Amniotic epithelial cell (primary cell): Measurements from ENCODE around the gene TMPO.
"Not testable (repeated sequence)": the region's sequence is repeated elsewhere in the genome, so short reads cannot be mapped to it uniquely, and the experiment has no call there.

Experiments
- DNase-seq: peaks from one replicate; pipeline ENCODE4 v3.0.0-alpha.2; 2010; ENCODE audit warnings: low read depth

Gene TMPO

GRCh38 chr12:98511806-98512205 is 3.6 kb upstream of the TMPO start:
- not testable (repeated sequence) for DNase-seq

- DNase-seq: no peak
These were observed 1.7 kb upstream of the TMPO start for GRCh38 chr12:98513379-98514322.

GRCh38 chr12:98514982-98515286 is 456 bp upstream of the TMPO start:
- no peak for DNase-seq

- peak; percentile 76 for DNase-seq
These were observed 902 bp downstream of the TMPO start for GRCh38 chr12:98516111-98516873.

- no peak for DNase-seq
These were observed 4.0 kb downstream of the TMPO start for GRCh38 chr12:98519257-98519907.

- peak; percentile 26 for DNase-seq
These were observed 14.7 kb downstream of the TMPO start for GRCh38 chr12:98530068-98530467.

GRCh38 chr12:98532687-98533304 is 17.4 kb downstream of the TMPO start:
- peak; percentile 53 for DNase-seq

GRCh38 chr12:98533723-98534251 is 18.4 kb downstream of the TMPO start:
- DNase-seq: peak; percentile 81

- no peak for DNase-seq
These were observed 22.6 kb downstream of the TMPO start for GRCh38 chr12:98538031-98538430.

- DNase-seq: no peak
These were observed 28.3 kb downstream of the TMPO start for GRCh38 chr12:98543701-98544100.

GRCh38 chr12:98544751-98545150 is 29.4 kb downstream of the TMPO start:
- no peak for DNase-seq

- no peak for DNase-seq
These were observed 34.2 kb downstream of the TMPO start for GRCh38 chr12:98549371-98550110.

- no peak for DNase-seq
These were observed 36.4 kb downstream of the TMPO start for GRCh38 chr12:98551787-98552186.

GRCh38 chr12:98558097-98558496 is 42.7 kb downstream of the TMPO start:
- not testable (repeated sequence) for DNase-seq

- no peak for DNase-seq
These were observed 44.3 kb downstream of the TMPO start for GRCh38 chr12:98559666-98560065.

- DNase-seq: no peak
These were observed 46.5 kb downstream of the TMPO start for GRCh38 chr12:98561846-98562245.

GRCh38 chr12:98572010-98572409 is 56.6 kb downstream of the TMPO start:
- DNase-seq: no peak

GRCh38 chr12:98574110-98574509 is 58.7 kb downstream of the TMPO start:
- DNase-seq: no peak

GRCh38 chr12:98575013-98575412 is 59.6 kb downstream of the TMPO start:
- DNase-seq: no peak

GRCh38 chr12:98576795-98577194 is 61.4 kb downstream of the TMPO start:
- DNase-seq: not testable (repeated sequence)

GRCh38 chr12:98578392-98578791 is 63.0 kb downstream of the TMPO start:
- DNase-seq: no peak
